Urothelium cell line (cell line): ENCODE data around the gene GPR55.
"Not testable (repeated sequence)": the region's sequence is repeated elsewhere in the genome, so short reads cannot be mapped to it uniquely, and the experiment has no call there.

Experiments used
- DNase-seq: peaks from one replicate; pipeline ENCODE4 v3.0.0; 2011; ENCODE audit warnings: low spot score, mixed read lengths
- FAIRE-seq: peaks from 2 replicates; lab custom pipeline; 2011; peaks lifted over from hg19 to GRCh38; lab: Jason Lieb, UNC

Gene GPR55

DNA sequence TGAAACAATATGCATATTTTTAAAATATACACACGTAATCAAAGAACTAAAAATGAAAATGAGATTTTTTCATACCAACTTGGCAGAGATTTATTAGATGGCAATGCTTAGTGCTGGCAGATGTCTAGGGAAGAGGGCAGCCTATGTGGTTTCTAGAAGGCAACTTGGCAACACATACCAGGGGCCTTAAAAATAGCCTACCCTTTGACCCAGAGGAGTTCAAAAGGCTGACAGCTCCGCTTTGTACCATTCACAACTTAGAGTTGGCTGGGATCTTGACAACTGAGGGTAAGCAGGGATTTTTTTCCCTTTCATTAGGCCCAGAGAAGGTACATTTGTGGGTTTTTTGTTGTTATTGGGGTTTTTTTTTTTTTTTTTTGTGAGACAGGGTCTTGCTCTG, 26.4 kb upstream of the GPR55 start:
- DNase-seq (no peak), FAIRE-seq (no peak)

DNA sequence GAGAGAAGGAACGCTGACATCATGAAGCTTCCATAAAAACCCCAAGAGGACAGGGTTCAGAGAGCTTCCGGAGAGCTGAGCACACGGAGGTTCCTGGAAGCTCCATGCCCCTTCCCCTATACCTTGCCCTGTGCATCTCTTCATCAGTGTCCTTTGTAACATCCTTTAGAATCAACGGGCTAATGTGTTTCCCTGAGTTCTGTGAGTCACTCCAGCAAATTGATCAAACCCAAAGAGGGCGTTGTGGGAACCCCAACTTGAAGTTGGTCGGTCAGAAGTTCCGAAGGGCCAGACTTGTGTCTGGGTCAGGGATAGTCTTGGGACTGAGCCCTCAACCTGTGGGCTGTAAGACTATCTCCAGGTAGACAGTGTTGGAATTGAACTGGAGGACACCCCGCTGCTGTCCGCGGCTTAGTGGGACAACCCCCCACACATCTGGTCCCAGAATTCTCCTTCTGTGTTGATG, 25.9 kb upstream of the GPR55 start:
- DNase-seq (no peak), FAIRE-seq (no peak)

DNA sequence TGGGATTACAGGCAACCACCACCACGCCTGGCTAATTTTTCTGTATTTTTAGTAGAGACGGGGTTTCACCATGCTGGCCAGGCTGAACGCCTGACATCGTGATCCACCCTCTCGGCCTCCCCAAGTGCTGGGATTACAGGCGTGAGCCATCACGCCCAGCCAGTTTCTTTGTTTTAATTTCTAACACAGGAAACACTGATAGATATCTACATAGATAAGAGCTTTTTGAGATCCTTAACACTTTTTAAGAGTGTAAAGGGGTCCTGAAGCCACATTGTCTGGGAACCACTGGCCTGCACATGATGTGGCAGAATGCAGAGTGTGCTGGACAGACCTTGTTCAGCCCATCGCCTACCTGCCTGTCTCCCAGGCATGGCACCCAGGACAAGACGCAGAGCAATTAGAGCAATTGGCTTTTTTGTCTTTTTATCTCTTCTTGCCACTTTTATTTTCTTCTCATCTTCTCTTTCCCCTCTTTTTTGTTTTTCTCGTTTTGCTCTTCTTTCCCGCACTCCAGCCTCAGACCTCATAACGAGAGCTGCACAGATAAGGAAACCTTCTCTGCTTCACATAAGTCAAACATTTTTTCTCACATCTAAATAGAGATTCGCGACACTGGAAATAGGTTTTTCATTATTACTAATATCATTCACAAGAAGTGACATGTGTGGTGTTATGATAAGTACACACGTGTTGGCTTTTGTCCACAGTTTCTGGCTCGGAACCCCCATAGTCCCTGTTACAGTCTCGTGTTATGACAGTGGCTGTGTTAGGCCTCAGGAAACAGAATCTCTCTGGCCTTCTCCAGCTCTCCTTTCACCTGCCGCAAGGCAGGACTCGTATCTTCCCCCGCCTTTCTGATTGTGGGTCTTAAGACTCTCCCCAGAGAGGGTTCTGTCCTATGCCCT, 25.2 kb upstream of the GPR55 start:
- FAIRE-seq (no peak), DNase-seq (no peak)

DNA sequence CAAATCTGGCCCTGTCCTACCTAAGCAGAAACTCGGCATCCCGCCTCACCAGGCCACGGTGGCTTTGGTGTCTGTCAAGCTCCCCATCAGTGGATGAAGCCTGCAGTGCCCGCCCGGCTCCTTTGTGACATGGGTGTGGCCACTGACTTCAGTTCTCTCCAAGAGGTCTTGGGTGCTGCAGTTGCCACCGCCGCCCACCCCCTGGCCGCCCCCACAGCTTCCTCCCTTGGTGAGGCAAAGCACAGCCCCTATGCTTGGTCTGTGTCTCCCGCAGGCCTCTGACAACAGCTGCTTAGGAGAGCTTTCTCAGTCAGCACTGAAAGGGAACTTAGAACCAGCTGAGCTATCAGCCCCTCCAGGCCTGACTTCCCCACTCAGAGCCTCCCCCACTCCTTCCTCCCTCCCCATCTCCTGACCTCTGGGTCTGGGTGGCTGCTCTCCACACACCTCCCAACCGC, 22.9 kb upstream of the GPR55 start:
- no peak for DNase-seq
- FAIRE-seq: no peak

DNA sequence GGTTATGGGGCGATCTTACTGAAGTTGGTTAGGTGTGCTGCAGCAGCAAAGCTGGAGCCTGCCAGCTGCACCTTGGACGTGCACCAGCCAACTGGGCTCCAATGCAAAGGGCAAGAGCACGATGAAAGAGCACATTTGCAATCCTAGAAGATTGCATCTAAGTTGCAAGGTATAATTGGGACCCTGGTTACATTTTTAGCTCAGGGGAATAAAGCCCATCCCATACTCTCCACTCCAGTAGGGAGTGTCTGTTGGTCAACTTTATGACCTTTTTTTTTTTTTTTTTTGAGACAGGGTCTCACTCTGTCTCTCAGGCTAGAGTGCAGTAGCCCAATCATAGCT, 22.2 kb upstream of the GPR55 start:
- no peak for DNase-seq
- no peak for FAIRE-seq

DNA sequence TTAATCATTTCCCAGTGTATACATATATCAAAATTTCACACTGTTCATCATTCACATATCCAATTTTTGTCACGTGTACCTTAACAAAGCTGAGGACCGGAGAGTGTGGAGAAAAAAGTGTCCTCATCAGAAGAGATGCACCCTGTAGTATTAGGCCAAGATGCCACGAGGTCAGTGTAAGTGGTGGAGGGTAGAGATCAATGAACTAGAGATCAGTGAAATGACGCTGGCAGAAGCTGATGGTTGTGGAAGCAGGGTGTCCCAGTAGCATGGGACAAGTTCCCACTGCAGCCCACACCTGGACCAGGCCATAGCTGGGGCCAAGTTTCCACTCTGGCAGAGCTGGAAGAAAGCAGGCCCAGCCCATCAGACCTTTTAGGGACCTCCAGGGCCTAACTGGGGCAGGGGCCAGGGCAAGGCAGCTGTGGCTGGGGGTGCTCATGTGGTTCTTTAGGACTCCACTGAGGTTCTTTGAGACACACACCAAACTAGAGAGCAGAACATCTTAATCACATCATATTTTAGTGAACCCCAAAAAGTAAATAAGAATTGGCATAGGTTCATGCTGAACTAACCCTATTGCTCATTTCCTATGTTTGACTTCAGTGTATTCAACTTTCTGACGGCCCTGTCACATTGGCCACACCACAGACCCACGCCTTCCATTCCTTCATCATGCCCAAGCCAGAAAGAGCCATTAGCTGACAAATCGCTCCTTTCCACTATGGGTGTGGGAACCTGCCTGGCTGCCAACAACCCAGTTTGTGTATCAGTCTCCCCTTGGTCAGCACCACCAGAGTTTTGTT, 21.6 kb upstream of the GPR55 start:
- FAIRE-seq (no peak), DNase-seq (no peak)

DNA sequence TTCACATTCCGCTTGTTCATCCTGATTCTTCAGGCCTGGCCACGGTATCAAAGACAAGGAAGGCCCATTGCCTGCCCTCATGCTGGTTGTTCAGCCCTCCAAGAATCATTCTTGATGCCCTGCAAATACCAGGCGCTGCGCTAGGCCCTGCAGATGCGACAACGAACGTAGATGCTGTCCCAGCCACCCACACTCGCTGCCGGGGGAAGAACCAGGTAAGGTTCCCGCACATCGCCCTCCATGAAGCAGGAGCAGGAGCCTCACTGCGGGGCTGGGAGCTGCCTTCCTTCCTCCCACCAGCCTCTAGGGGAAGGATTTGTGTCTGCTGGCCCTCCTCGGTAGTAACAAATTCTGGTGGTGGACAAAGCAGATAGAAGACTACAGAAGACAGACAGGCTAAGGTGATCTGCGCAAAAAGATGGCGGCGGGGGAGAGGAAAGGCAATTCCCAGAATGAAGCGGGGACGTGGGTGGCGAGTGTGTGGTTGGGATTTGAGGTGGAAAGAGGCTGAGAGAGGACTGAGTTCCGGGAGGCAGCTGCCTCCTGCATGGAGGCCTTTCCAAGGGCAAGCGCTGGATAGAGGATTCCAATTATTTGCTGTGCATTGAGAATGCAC, 19.8 kb upstream of the GPR55 start:
- FAIRE-seq (no peak), DNase-seq (no peak)

DNA sequence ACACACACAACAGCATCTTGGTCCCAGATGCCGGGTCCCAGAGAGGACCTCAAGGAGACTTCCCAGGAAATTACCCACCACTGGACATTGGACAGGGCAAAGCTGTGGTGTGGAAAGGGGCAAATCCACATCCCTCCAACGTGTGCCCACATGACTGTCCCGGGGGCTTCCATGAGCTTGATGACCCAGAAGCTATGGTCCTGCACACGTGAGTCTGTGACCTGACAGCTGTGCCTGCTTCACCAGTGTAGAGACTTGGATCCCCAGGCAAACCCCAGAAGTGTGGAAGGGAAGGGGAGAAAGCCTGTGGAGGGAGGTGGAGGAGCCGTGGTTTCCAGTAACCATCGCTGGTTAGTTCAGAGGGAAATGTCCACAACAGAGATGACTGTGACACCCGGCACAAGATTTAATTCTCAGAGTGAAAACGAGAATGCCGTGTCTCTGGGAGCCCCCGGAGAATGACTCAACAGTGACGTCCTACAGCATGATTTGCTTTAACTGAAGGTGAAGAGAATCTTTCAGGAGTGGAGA, 19.1 kb upstream of the GPR55 start:
- FAIRE-seq (no peak), DNase-seq (no peak)

DNA sequence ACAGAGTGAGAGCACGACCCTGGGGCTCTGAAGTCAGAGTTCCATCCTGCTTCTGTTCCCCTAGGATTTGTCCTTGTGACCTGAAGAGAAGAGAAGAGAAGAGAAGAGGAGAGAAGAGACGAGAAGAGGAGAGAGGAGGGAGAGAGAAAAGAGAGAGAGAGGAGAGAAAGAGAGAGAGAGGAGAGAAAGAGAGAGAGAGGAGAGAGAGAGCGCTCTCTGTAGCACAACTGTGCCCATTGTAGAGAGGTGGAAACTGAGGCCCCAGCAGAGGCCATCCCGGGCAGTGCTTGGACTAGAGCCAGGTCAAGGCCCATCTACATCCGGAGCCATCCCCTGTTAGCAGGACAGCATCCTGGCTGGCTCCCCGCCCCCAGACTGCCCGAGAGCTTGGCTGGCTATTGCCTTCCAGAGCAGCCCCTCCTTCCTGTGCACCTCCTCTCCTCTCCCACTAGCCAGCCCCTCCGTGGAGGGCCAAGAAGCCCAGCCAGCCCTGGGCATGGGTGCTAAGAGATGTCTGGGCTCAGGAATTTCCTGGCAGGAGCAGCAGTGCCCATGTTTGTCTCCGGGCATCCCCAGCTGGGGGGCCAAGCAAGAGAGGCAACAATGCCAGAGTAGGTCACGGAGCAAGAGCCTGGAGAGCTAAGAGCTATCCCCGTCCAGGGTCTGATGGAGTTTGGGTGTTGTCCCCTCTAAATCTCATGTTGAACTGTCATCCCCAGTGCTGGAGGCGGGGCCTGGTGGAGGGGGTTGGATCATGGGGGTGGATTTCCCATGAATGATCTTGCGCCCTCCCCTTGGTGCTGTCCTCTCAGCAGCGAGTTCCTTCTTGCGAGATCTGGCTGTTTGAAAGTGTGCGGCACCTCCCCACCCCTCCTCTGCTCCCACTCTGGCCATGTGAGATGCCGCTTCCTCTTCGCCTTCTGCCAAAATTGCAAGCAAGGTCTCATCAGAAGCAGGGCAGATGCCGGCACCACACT, 18.2 kb upstream of the GPR55 start:
- DNase-seq (no peak), FAIRE-seq (no peak)

DNA sequence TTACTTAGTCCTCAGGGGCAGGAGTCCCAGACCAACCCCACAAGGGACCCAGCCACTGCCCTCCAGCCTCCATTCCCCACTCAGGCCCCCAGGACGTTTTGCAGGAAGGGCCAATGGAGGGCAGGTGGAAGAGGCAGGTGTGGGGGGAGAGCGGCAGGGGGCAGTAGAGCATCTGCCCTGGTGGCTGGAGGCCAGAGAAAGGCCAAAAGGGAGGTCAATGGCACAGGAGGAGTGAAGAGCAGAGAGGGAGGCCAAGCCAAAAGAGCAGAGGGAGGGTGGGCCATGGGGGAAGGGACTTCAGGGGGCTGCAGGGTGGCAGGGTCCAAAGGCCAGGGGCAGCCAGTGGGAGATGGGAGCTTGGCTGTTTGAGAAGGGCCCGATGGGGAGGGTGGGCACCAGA, 17.3 kb upstream of the GPR55 start:
- FAIRE-seq (no peak), DNase-seq (no peak)

DNA sequence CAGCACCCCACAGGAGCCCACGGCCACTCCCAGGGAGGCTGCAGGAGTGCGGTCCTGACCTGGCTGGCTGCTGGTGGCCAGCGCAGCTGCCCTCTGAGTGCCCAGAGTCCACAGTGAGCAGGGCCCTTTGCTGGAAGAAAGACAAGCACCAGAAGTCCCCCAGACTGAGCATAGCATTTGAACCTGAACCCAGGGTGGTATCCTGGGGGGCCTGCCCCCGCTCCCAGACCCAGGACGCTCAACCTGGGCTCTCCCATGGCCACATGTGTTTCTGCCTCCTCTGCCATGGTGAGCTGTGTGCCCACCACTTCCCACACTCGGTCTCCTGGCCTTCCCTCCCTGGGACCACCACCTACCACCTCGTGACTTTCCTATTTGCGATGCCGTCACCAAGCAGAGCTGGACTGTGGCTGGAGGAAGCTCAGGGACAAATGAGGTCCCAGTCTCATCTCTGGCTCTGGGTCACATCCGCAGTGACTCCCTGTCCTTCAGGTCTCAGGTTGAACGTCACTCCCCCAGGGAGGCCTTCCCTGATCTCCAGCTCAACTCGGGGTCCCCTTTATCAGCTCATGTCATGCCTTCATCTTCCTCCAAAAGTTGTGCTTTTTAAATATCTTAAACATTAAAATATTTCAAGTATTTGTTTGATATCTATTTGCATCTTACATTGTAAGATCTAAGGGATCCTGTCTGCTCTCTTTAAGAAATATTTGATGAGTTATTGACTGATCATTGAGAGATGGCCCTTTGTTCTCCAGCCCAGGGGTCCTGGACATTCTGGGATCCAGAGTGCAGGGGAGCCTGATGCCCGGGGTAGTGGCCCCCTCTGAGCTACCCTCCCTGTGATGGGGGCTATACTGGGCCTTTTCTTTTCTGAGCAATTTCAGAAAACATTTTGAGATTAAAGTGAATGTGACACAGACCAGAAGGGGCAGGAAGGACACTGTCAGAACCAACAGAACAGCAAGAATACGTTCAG, 16.4 kb upstream of the GPR55 start:
- FAIRE-seq (no peak), DNase-seq (no peak)

DNA sequence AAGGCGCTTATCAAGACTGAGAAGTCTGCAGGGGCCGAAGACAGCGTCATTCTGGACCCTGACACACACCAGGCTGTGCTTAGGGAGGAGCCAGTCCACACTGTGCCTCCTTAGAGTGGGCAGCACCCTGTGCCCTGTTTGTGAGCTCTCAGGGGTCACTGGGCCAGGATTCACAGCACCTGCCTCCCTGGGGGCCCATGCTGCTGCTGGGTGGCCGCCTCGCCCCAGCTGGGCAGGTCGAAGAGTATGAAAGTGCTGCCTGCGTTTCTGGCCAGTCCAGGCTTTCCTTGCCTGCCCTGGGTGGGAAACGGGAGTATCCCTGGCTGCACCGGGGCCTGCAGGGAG, 15.4 kb upstream of the GPR55 start:
- DNase-seq (no peak), FAIRE-seq (no peak)

DNA sequence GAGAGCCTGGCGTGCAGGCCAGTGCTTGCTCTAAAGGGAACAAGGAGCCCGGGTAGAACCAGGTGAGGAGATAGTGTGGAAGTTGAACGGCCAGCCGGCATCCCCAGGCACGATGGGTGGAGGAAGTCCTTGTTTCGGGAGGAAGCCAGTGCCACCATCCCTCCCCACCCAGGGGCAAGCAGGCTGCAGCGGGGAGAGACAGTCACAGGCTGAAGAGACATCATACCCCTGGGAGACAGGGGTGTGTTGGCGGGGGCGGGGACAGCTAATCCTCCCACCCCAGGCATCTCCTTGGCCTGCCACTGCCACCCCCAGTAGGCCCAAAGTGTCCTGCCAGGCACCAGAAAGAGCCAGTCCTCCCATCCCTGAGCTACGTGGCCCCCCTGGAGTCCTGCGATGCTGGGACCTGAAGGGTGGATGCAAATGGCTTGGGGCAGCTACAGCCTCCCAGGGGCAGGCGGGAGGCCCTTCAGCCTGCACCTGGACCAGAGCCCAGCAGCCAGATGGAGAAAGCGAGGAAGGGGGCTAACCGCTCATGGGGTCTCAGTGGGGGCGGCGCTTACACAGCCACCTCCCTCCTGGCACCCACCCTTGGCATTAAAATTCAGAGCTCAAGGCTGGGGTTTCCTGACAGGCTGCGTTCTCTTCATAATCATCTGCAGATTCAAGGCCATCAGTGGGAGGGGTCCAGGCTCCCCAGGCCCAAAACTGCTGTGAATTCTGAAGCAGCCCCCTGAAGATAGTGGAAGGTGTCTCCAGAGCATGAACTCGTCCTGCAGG, 14.8 kb upstream of the GPR55 start:
- DNase-seq (no peak), FAIRE-seq (no peak)

DNA sequence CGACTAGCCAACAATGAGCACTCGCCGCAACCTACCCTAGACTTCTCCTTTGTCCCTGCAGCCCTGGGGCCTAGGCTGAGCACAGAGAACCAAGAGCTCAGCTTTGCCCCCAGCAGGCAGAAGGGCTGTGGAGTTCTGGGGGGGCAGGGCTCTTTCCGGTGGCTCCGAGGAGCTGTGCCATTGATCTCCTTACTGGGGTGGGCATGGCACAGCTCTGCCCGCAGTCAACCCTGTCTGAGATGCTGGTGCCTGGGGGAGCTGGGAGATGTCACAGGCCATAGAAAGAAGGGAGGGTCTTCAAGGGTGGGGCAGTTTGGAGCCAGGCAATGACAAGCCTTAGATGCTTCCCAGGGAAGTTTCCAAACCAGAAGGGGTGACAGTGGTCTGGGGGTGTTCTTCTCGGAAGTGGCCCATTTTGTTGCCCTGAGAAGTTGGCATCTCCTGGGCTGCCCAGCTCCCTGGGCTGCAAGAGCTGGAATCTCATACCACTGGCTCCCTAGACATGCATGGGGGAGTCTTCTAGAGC, 14.1 kb upstream of the GPR55 start:
- no peak for DNase-seq

DNA sequence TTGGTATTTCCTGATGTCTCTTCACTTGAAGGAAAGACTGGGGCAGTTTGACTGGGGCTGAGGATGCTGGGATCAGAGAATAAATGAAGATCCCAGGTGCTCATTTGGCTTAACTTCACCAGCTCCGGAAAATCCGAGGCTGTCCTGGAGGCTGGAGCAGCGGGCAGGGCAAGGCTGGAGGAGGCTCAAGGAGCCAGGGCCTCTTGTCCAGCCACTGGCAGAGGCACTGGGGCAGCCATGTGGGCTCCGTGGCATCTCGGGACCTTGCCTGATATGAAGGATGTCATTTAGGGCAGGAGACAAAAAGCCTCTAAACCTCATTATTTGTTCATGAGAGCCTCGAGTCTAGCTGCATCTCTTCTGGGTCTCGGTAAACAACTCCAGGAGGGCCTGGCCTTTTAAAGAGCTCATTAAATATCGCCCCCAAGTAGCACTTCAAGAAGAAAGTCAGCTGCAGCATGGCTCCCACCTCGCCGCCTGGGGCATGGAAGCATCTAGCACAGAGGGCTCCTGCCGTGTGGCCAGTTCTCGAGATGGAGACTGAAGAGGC, 13.5 kb upstream of the GPR55 start:
- no peak for FAIRE-seq
- no peak for DNase-seq

More for the DNA sequence above, 14.1 kb upstream of the GPR55 start:
- no peak for FAIRE-seq

DNA sequence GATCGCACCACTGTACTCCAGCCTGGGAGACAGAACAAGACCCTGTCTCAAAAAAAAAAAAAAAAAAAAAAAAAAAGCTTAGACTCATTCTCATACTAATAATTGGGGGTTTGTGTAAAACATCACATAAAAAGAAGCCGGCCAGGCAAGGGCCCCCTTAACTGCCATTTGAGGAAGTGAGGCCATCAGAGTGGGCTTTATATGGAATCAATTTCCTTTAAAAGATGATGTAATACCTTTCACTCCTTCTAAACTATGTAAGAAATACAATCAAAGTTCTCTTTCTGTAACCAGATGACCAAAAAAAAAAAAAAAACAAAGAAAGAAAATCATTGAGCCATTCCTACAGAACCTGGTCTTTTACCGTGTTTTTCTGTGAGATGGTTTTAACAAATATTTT, 13.1 kb upstream of the GPR55 start:
- FAIRE-seq (no peak), DNase-seq (no peak)

DNA sequence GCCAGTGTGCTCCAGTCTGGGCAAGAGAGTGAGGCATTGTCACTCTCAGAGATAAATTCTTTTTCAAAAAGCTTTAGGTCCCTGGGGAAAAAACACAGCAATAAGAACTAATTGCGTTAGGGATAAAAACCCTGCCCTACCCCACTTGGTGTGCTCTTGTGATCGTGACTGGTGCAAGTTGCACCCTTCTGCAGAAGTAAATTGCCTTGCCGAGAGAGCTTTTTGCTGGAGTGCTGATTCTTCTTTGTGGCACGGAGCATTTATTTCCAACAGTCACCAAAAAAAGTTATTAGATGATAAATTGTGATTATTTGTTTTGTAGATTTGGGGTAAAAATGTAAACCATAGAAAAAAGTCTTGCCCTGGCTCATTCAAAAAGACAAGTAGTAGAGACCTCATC, 12.3 kb upstream of the GPR55 start:
- DNase-seq (no peak), FAIRE-seq (no peak)

DNA sequence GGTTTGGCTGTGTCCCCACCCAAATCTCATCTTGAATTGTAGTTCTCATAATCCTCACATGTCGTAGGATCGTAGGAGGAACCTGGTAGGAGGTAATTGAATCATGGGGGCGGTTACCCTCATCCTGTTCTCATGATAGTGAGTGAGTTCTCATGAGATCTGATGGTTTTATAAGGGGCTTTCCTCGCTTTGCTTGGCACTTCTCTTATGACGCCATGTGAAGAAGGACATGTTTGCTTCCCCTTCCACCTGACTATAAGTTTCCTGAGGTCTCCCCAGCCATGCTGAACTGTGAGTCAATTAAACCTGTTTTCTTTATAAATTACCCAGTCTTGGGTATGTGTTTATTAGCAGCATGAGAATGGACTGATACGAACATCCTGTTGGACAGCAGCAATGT, 11.2 kb upstream of the GPR55 start:
- not testable (repeated sequence) for FAIRE-seq, DNase-seq
